ENCODE data around the gene NDUFB8.
A peak's percentile ranks its signal among the peaks of the same experiment; 100 is the strongest.

Gene NDUFB8

GRCh38 chr10:100506596-100507356, 22.9 kb downstream of the NDUFB8 start:
- peak; percentile 52 for DNase-seq

- DNase-seq, result no peak
Observed at GRCh38 chr10:100505164-100505563, 24.5 kb downstream of the NDUFB8 start.

- DNase-seq, result no peak
Observed at GRCh38 chr10:100504096-100504495, 25.6 kb downstream of the NDUFB8 start.

- no peak for DNase-seq
Observed at GRCh38 chr10:100502926-100503494, 26.7 kb downstream of the NDUFB8 start.

GRCh38 chr10:100501423-100501822, 28.2 kb downstream of the NDUFB8 start:
- no peak for DNase-seq

GRCh38 chr10:100498059-100498458, 31.6 kb downstream of the NDUFB8 start:
- DNase-seq, result no peak

GRCh38 chr10:100496567-100496966, 33.1 kb downstream of the NDUFB8 start:
- DNase-seq, result peak; percentile 8

GRCh38 chr10:100490531-100490930, 39.1 kb downstream of the NDUFB8 start:
- no peak for DNase-seq

- no peak for DNase-seq
Observed at GRCh38 chr10:100489396-100489795, 40.3 kb downstream of the NDUFB8 start.

- no peak for DNase-seq
Observed at GRCh38 chr10:100487529-100487928, 42.1 kb downstream of the NDUFB8 start.

GRCh38 chr10:100485801-100486495, 43.7 kb downstream of the NDUFB8 start:
- DNase-seq, result no peak

- DNase-seq, result no peak
Observed at GRCh38 chr10:100485366-100485765, 44.3 kb downstream of the NDUFB8 start.

- DNase-seq, result no peak
Observed at GRCh38 chr10:100483876-100484666, 45.6 kb downstream of the NDUFB8 start.

- DNase-seq, result no peak
Observed at GRCh38 chr10:100482834-100483185, 46.9 kb downstream of the NDUFB8 start.

GRCh38 chr10:100482181-100482833, 47.4 kb downstream of the NDUFB8 start:
- DNase-seq, result peak; percentile 61

- peak; percentile 91 for DNase-seq
Observed at GRCh38 chr10:100481462-100482081, 48.1 kb downstream of the NDUFB8 start.

GRCh38 chr10:100480002-100480401, 49.7 kb downstream of the NDUFB8 start:
- no peak for DNase-seq

- DNase-seq, result no peak
Observed at GRCh38 chr10:100479037-100479436, 50.6 kb downstream of the NDUFB8 start.

GRCh38 chr10:100477970-100478369, 51.7 kb downstream of the NDUFB8 start:
- DNase-seq, result no peak

Measured in stimulated activated CD4-positive, alpha-beta T cell treated with anti-CD3 and anti-CD28 coated beads, Interleukin-1b, Interleukin-23, amount 100 ng/mL, for 48 hours (primary cell).